Loucy (cell line): ENCODE data around the gene FOXO3.

Experiments used
- H2AFZ ChIP-seq: fragments of 200-600 bp; sonication (generic); 2 replicates; pipeline ENCODE4 v1.6.0; 2016; ENCODE audit warnings: antibody characterized with exemption, mild to moderate bottlenecking, low read length, moderate library complexity
- H3F3A ChIP-seq: fragments of 200-600 bp; 2 replicates; pipeline ENCODE4 v1.6.0; 2016; ENCODE audit warnings: antibody characterized with exemption, low read depth, mild to moderate bottlenecking
- H3K27me3 ChIP-seq: fragments of 200-600 bp; sonication (generic); 2 replicates; pipeline ENCODE4 v1.6.1; 2014; ENCODE audit warnings: low read length, mild to moderate bottlenecking; ENCODE audit not compliant: insufficient read depth, poor library complexity, severe bottlenecking
- H3K36me3 ChIP-seq: fragments of 200-600 bp; sonication (generic); 2 replicates; pipeline ENCODE4 v1.6.1; 2016; ENCODE audit warnings: low read length; ENCODE audit not compliant: insufficient read depth
- H3K4me1 ChIP-seq: fragments of 200-600 bp; sonication (generic); 2 replicates; pipeline ENCODE4 v1.5.1; 2014; ENCODE audit warnings: low read length, mild to moderate bottlenecking; ENCODE audit not compliant: insufficient read depth, poor library complexity, severe bottlenecking
- H3K4me2 ChIP-seq: fragments of 200-600 bp; sonication (generic); 2 replicates; pipeline ENCODE4 v1.6.0; 2014; ENCODE audit warnings: antibody characterized with exemption, low read length, low read depth, mild to moderate bottlenecking; ENCODE audit not compliant: poor library complexity, severe bottlenecking
- H3K4me3 ChIP-seq: fragments of 200-600 bp; sonication (generic); 2 replicates; pipeline ENCODE4 v1.5.1; 2014; ENCODE audit warnings: low read length, mild to moderate bottlenecking, mixed read lengths; ENCODE audit not compliant: poor library complexity, severe bottlenecking
- H3K79me2 ChIP-seq: fragments of 200-600 bp; sonication (generic); 2 replicates; pipeline ENCODE4 v1.6.1; 2014; ENCODE audit warnings: low read length; ENCODE audit not compliant: insufficient read depth
- H3K9ac ChIP-seq: fragments of 200-600 bp; sonication (generic); 2 replicates; pipeline ENCODE4 v1.6.0; 2014; ENCODE audit warnings: mild to moderate bottlenecking, low read depth, low read length, moderate library complexity; ENCODE audit not compliant: poor library complexity, severe bottlenecking
- H3K9me2 ChIP-seq: fragments of 200-600 bp; sonication (generic); replicated peaks from 2 replicates; pipeline ENCODE4 v1.6.1; 2016; ENCODE audit warnings: low read depth, low read length, mixed read lengths
- H3K9me3 ChIP-seq: fragments of 200-600 bp; sonication (generic); 2 replicates; pipeline ENCODE4 v1.6.1; 2014; ENCODE audit warnings: mild to moderate bottlenecking, antibody characterized with exemption, low read length, low read depth; ENCODE audit not compliant: insufficient read depth
- H4K20me1 ChIP-seq: fragments of 200-600 bp; sonication (generic); 2 replicates; pipeline ENCODE4 v1.6.0; 2014; ENCODE audit warnings: antibody characterized with exemption, low read length, mild to moderate bottlenecking; ENCODE audit not compliant: insufficient read depth, poor library complexity, severe bottlenecking
- EZH2phosphoT487 ChIP-seq: fragments of 200-600 bp; IDR thresholded peaks from 2 replicates; pipeline ENCODE4 v1.6.1; 2018; ENCODE audit warnings: antibody characterized with exemption, mild to moderate bottlenecking, moderate library complexity, borderline replicate concordance
- TF ChIP-seq, protein P1 (sequence below): fragments of 200-600 bp; sonication (generic); conservative IDR thresholded peaks from 2 replicates; pipeline ENCODE4 v1.5.1; 2014; ENCODE audit warnings: mild to moderate bottlenecking, antibody characterized with exemption, low read length

The FOXO3 gene

DNA sequence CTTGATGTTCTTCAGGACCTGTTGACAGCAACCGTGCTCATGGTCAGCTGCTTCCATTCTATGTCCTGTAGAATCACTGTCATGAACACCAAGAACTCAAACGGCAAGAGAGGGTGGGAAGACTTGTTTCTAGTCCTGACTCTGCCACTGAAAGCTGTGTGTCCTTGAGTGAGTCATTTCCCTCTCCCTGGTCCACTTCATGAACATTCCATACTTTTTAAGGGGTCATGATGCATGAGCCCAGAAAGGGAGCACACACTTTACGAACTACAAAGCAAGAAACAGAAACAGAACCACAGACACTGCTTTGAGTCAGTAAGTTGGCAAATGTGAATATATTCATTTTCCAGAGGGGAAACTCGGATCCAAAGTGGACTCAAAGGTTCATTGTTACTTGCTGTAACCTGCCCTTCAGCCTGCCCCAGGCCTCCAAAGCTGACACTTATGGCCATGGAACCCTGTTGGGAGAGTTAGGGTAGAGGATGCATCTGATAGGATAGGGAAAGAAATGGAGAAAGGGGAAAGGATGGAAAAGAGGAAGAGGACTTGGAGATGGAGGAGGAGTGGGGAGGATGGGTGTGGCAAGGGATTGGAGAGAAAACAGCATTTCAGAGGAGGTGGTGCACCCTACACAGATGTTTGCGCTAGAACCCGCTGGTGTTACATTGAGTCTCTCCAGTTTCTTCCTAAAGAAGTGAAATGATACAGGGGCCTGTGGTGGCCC lies 129.8 kb downstream of the FOXO3 start:
- no peaks in the 10 kb centered on the region for H3K9me2 ChIP-seq
- H2AFZ ChIP-seq, result no peak overlapping the region
- no peak for TF ChIP-seq EZH2phosphoT487
- TF ChIP-seq, protein P1, sequence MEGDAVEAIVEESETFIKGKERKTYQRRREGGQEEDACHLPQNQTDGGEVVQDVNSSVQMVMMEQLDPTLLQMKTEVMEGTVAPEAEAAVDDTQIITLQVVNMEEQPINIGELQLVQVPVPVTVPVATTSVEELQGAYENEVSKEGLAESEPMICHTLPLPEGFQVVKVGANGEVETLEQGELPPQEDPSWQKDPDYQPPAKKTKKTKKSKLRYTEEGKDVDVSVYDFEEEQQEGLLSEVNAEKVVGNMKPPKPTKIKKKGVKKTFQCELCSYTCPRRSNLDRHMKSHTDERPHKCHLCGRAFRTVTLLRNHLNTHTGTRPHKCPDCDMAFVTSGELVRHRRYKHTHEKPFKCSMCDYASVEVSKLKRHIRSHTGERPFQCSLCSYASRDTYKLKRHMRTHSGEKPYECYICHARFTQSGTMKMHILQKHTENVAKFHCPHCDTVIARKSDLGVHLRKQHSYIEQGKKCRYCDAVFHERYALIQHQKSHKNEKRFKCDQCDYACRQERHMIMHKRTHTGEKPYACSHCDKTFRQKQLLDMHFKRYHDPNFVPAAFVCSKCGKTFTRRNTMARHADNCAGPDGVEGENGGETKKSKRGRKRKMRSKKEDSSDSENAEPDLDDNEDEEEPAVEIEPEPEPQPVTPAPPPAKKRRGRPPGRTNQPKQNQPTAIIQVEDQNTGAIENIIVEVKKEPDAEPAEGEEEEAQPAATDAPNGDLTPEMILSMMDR, result no peak
- H3K4me1 ChIP-seq, result peaks cover 29% of the 10 kb centered on the region
- peaks cover 4% of the 10 kb centered on the region; the same call in 1 of the 2 replicates for H3K79me2 ChIP-seq
- H3K36me3 ChIP-seq, result peaks cover 13% of the 10 kb centered on the region; the same call in 1 of the 2 replicates
- H3F3A ChIP-seq, result no peaks in the 10 kb centered on the region
- H3K9me3 ChIP-seq, result no peaks in the 10 kb centered on the region
- no peaks in the 10 kb centered on the region for H4K20me1 ChIP-seq
- no peak overlapping the region for H3K9ac ChIP-seq
- H3K27me3 ChIP-seq, result no peaks in the 10 kb centered on the region
- peak overlapping the region; percentile 20 for H3K4me2 ChIP-seq
- no peak overlapping the region for H3K4me3 ChIP-seq

DNA sequence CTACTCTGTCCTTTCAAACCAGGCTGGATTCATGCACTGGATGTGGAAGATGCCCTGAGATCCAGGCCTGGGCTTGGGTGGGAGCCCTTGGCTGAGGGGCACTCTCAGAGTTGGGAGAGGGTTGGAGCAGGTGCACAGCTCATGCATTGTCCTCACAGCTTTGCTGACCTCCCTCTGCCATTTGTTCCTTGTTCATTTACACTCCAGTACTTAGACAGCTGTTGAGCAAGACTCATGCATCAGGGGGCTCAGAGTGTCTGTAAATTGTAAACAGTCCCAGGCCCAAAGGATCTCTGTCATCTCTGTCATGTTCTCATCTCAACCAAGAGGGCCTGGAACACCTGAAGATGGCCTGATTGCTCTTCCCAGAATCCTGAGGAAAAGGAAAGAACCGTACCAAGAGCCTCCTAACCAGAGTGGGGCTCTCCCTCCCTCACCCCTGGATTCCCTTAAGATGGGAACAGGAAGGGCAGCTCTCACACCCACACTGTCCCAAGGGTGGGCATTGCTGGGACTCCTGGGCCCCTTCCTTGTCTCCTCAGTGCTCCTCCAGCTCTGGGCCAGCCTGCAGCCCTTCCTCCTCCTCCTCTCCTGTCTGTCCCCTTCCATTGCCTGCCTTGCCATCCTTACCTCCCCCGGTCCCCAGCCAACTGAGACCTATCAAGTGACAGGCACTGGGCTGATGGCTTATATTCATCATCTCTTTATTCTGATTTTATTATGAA lies 132.9 kb downstream of the FOXO3 start:
- Histone ChIP-seq H3K27me3 (no peaks in the 10 kb centered on the region), H3K4me3 (no peak overlapping the region), H3K79me2 (no peaks in the 10 kb centered on the region), H3K9me2 (no peaks in the 10 kb centered on the region), H4K20me1 (no peaks in the 10 kb centered on the region), H2AFZ (no peak overlapping the region), H3K9ac (no peak overlapping the region), H3K4me1 (peaks cover 17% of the 10 kb centered on the region), H3K36me3 (no peaks in the 10 kb centered on the region), H3K4me2 (no peak overlapping the region), H3F3A (no peaks in the 10 kb centered on the region), H3K9me3 (no peaks in the 10 kb centered on the region)
- TF ChIP-seq, protein P1, result no peak
- no peak for TF ChIP-seq EZH2phosphoT487

DNA sequence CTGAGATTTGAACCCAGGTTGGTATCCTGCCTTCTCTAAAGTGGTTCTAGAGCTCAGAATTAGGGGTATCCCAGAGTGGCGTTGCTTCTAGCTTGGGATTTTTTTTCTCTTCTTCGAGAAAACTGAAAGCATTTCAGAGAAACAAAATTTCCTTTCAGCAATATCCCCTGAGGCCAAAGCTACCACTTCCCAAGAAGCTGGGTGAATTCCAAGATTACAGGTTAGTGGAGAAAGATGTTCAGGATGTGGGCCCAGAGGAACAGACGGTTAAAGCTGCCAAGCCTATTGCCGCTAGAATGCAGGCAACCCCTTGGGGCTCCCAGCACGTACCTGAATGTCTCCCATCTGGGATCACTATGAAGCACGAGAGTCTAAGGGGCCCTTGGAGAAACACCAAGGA lies 134.1 kb downstream of the FOXO3 start:
- Histone ChIP-seq H2AFZ (no peak overlapping the region), H3K9ac (no peak overlapping the region), H4K20me1 (no peaks in the 10 kb centered on the region), H3F3A (no peaks in the 10 kb centered on the region), H3K79me2 (no peaks in the 10 kb centered on the region), H3K4me2 (no peak overlapping the region), H3K9me2 (no peaks in the 10 kb centered on the region), H3K36me3 (no peaks in the 10 kb centered on the region), H3K4me1 (peaks cover 22% of the 10 kb centered on the region), H3K9me3 (no peaks in the 10 kb centered on the region), H3K27me3 (no peaks in the 10 kb centered on the region), H3K4me3 (no peak overlapping the region)
- TF ChIP-seq, protein P1, result no peak
- no peak for TF ChIP-seq EZH2phosphoT487
